Common myeloid progenitor, CD34-positive (primary cell): ENCODE measurements around the gene DLGAP4.
A peak's percentile ranks its signal among the peaks of the same experiment; 100 is the strongest.
"Not testable (repeated sequence)": the region's sequence is repeated elsewhere in the genome, so short reads cannot be mapped to it uniquely, and the experiment has no call there.

Source experiments
- CTCF ChIA-PET: fragments of 350-600 bp; sonication (Branson Sonifier 250); formaldehyde crosslinking; loops from one replicate; lab custom pipeline; 2021; ENCODE audit warnings: antibody characterized with exemption; lab: Charles Lee
- POLR2A ChIA-PET: fragments of 350-600 bp; sonication (Branson Sonifier 250); formaldehyde crosslinking; loops from one replicate; lab custom pipeline; 2021; ENCODE audit warnings: antibody characterized with exemption; lab: Charles Lee
- DNase-seq, 3 donors: peaks; one replicate each; pipeline versions ENCODE4 v3.0.0 to v3.0.0-alpha.2; 2013
- H3K27ac ChIP-seq, 2 experiments: 1 replicate in 1 of 2; 2 replicates in 1 of 2; pipeline ENCODE4 v1.7.0; 2013; ENCODE audit warnings: inconsistent platforms in 2 of 2, low read length in 2 of 2, mild to moderate bottlenecking in 2 of 2, low read depth in 1 of 2, moderate library complexity in 1 of 2; ENCODE audit not compliant: severe bottlenecking in 2 of 2, insufficient read depth in 1 of 2, poor library complexity in 1 of 2
- H3K27me3 ChIP-seq, 5 experiments: replicated peaks in 2 of 5; 1 replicate in 3 of 5; 2 replicates in 2 of 5; pipeline versions ENCODE4 v1.6.1 to v1.7.0; 2013; ENCODE audit warnings: low read length in 4 of 5, mild to moderate bottlenecking in 2 of 5, moderate library complexity in 2 of 5, inconsistent platforms in 1 of 5; ENCODE audit not compliant: insufficient read depth in 5 of 5, control insufficient read depth in 4 of 5
- H3K36me3 ChIP-seq, 4 experiments: 1 replicate in 2 of 4; 2 replicates in 2 of 4; pipeline versions ENCODE4 v1.6.1 to v1.7.0; 2013; ENCODE audit warnings: low read length in 3 of 4, control low read depth in 1 of 4, mild to moderate bottlenecking in 1 of 4; ENCODE audit not compliant: control insufficient read depth in 4 of 4, insufficient read depth in 4 of 4
- H3K4me1 ChIP-seq, 4 experiments: 1 replicate in 3 of 4; 2 replicates in 1 of 4; pipeline versions ENCODE4 v1.6.1 to v1.7.1; 2013; ENCODE audit warnings: low read length in 3 of 4, mild to moderate bottlenecking in 3 of 4, control low read depth in 1 of 4, inconsistent platforms in 1 of 4, moderate library complexity in 1 of 4; ENCODE audit not compliant: control insufficient read depth in 4 of 4, insufficient read depth in 4 of 4; ENCODE audit errors: control extremely low read depth in 1 of 4
- H3K4me3 ChIP-seq, 7 experiments: 1 replicate in 4 of 7; 2 replicates in 3 of 7; pipeline versions ENCODE4 v1.5.1 to v1.7.0; 2013; ENCODE audit warnings: mild to moderate bottlenecking in 7 of 7, low read length in 6 of 7, moderate library complexity in 6 of 7, inconsistent platforms in 2 of 7, low read depth in 2 of 7, control low read depth in 1 of 7; ENCODE audit not compliant: insufficient read depth in 4 of 7, control insufficient read depth in 1 of 7; ENCODE audit errors: extremely low read depth in 1 of 7
- H3K9me3 ChIP-seq, 5 experiments: 1 replicate in 4 of 5; 2 replicates in 1 of 5; pipeline versions ENCODE4 v1.6.1 to v1.7.1; 2013; ENCODE audit warnings: low read length in 4 of 5, mild to moderate bottlenecking in 2 of 5, inconsistent platforms in 1 of 5, low read depth in 1 of 5, moderate library complexity in 1 of 5; ENCODE audit not compliant: control insufficient read depth in 4 of 5, insufficient read depth in 2 of 5; ENCODE audit errors: control extremely low read depth in 1 of 5
- WGBS: methylation state at CpG from one replicate; pipeline ENCODE4 v1.1.5; 2013; ENCODE audit not compliant: insufficient coverage; 5-methylcytosine and 5-hydroxymethylcytosine counted together

The DLGAP4 gene

DNA sequence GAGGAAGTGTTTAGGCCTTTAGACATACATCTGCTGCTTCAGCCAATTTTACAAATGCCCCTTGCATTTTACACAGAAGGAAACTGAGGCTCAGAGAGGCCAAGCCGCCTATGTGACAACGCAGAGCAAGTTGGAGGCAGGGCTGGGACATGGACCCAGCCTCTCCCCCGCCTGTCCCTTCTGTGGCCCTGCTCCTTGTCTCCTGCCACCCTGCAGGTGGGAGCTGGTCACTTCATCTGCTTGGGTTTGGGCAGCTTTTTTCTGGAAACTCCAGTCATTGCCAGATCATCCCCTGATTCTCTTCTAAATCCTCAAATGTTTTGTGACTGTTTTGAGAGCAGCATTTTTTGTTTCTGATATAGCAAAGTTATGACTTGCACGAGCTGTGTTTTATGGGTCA is 68.9 kb downstream of the DLGAP4 start:
- CTCF ChIA-PET = interaction anchor here (0.7 to 1.0 kb wide), 3 partner anchors 11 to 71 kb away, joined by 3 read pairs; no protein-coding TSS in a partner anchor
- Histone ChIP-seq H3K36me3 (no peaks in the 10 kb centered on the region), H3K9me3 (no peaks in the 10 kb centered on the region), H3K27ac (no peak overlapping the region), H3K27me3 (peaks cover 0 to 33% (median 10%) of the 10 kb centered on the region in 5 experiments), H3K4me1 (peaks cover 0 to 3% (median 0%) of the 10 kb centered on the region in 4 experiments), H3K4me3 (no peak overlapping the region)
- POLR2A ChIA-PET = no interaction called here
- DNase-seq = no peak
- 92% methylated on average over 4 of the region's 4 CpGs for WGBS

DNA sequence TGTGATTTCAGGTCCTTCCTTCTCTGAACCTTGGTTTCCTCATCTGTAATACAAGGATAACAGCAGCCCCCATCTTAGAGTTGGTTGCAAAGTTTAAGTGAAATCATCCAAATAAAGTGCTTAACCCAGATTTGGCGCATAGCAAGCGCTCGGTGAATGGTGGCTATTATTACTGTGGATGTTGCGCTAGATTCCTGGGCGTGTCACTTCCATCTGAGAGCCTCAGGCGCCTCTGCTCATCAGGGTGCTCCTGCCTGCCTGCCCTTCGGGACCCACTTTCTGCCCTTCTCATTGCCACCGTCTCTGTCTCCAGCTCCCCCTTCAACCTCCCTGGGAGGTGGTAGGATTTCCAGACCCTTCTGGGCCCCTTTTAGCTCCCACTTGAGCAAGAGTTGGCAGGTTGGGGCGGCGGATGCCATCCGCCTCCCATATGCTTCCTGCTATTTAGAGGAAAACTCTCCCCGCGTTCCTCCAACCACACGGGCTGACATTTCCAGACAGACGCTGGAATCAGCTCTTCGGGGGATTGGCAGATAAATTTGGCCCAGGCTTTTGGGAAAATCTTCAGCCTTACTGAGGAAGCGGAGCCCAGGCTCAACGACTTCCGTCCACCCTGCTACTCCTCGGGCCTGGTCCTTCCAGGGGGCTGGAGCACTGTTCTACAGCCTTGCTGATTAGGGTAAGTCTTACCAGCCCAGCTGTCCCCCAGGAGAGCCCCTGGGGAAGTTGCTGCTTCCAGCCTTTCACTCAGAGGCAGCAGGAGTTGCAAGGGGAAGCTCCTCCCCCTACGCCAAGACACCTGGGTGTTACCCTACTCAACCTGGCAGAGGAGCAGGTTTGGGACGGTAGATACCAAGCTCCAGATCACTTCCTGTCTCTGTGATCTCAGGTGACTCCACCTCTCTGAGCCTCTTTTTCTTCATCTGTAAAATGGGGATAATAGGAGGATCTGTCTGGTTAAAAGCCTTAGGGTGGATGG is 71.5 kb downstream of the DLGAP4 start:
- no peak overlapping the region for H3K4me3 ChIP-seq
- CTCF ChIA-PET = interaction anchor here (1.7 kb wide), 1 partner anchor 18 kb away, joined by 4 read pairs; no protein-coding TSS in a partner anchor
- POLR2A ChIA-PET = no interaction called here
- no peaks in the 10 kb centered on the region for H3K36me3 ChIP-seq
- WGBS = 70% methylated on average over 20 of the region's 22 CpGs
- peaks cover 0 to 5% (median 0%) of the 10 kb centered on the region in 5 experiments for H3K9me3 ChIP-seq
- DNase-seq = no peak
- peaks cover 0 to 31% (median 10%) of the 10 kb centered on the region in 5 experiments for H3K27me3 ChIP-seq
- no peaks in the 10 kb centered on the region for H3K4me1 ChIP-seq
- H3K27ac ChIP-seq = no peak overlapping the region

DNA sequence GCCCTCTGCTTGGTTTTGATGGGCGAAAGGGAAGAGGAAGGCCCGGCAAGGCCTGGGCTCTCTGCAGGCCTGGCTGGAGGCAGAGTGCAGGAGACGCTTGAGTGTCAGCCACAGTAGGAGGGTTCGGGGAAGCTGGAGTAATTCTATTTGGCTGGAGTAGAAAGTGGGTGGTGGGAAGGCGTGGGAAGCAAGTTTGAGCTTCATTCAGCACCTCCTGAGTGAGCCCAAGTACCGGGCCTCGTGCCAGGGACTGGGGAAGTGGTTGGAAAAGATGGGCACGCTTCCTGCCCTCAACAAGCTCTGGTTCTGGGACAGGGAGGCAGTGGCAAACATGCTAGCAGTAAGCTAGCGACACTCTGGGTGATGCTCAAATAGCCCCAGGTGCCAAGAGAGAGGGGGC is 72.5 kb downstream of the DLGAP4 start:
- Histone ChIP-seq H3K4me3 (no peak overlapping the region), H3K4me1 (no peaks in the 10 kb centered on the region), H3K9me3 (peaks cover 0 to 5% (median 0%) of the 10 kb centered on the region in 5 experiments), H3K27me3 (peaks cover 0 to 29% (median 10%) of the 10 kb centered on the region in 5 experiments), H3K27ac (no peak overlapping the region), H3K36me3 (no peaks in the 10 kb centered on the region)
- POLR2A ChIA-PET = no interaction called here
- DNase-seq = no peak
- CTCF ChIA-PET = no interaction called here
- WGBS = 83% methylated on average over 7 of the region's 9 CpGs

DNA sequence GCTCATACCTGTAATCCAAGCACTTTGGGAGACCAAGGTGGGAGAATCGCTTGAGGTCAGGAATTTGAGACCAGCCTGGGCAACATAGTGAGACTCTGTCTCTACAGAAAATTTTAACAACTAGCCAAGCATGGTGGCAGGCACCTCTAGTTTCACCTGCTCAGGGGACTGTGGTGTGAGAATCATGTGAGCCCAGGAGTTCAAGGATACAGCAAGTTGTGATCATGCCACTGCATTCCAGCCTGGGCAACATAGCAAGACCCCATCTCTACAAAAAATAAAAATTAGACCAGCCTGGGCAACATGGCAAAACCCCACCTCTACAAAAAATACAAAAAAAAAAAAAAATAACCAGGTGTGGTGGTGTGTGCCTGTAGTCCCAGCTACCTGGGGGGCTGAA is 73.8 kb downstream of the DLGAP4 start:
- H3K9me3 ChIP-seq, H3K4me3 ChIP-seq, DNase-seq, H3K36me3 ChIP-seq, H3K27ac ChIP-seq, POLR2A ChIA-PET, H3K4me1 ChIP-seq: not testable (repeated sequence)
- CTCF ChIA-PET = interaction anchor here (1.7 kb wide), 1 partner anchor 10 kb away, joined by 3 read pairs; no protein-coding TSS in a partner anchor
- 86% methylated on average over 1 of the region's 1 CpG for WGBS
- H3K27me3 ChIP-seq = peaks cover 0 to 26% (median 10%) of the 10 kb centered on the region in 5 experiments

DNA sequence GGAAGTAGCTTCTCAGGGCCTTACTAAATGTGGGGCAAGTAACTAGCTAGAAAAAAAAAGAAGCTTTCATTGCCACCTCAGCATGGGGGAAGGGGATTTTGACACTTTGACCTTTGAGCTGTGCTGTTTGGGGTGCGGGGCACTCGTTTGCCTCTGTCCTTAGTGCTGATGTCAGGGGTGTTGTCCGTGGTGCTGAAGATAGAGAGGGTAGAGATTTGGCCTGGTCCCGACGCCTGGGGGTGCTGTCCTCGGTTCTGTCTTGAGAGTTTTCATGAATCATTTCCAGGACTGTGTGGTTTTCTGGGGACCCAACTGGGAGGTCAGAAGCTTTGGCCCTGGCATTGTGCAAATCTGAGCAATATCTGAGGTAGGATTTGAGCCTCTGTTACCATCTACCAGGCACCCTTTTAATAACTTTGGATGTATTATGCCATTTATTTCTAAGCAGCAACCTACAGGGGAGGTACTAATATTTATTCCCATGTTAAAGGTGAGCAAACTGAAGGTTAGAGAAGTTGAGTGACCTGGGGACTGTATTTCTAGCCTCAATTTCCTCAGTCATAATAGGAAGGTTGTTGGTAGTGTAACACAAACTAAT is 78.0 kb downstream of the DLGAP4 start:
- H3K9me3 ChIP-seq = peaks cover 0 to 5% (median 0%) of the 10 kb centered on the region in 5 experiments
- H3K36me3 ChIP-seq = no peaks in the 10 kb centered on the region
- DNase-seq = peak; percentile 59 to 86 (median 83)
- ChIA-PET CTCF (interaction anchor here (0.6 to 0.7 kb wide), 2 partner anchors 14 to 654 kb away, joined by 3 read pairs; no protein-coding TSS in a partner anchor), POLR2A (interaction anchor here (0.6 kb wide), 1 partner anchor 942 kb away, joined by 3 read pairs; no protein-coding TSS in a partner anchor)
- peaks cover 0 to 5% (median 2%) of the 10 kb centered on the region in 5 experiments for H3K27me3 ChIP-seq
- no CpG with 5 or more reads among the region's 6 CpGs for WGBS
- no peaks in the 10 kb centered on the region for H3K4me1 ChIP-seq
- no peak overlapping the region for H3K4me3 ChIP-seq
- no peak overlapping the region for H3K27ac ChIP-seq

DNA sequence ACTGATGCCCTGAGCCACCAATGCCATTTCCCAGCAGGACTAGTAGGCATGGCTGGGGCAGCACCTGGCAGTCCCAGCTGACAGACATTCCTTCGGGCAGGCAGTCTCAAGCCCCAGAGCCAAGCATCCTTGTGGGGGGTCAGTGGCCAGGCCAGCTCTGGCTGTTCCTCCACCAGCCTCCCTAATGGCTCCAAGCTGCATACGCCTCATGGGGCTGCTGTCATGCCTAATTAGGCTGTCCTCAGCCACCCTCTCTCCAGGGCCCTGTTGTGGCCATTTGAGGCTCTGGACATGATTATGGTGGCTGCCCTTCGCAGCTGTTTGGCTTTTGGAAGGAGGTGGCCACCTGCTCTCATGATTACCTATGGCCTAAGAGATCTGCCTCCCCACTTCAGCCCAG is 79.4 kb downstream of the DLGAP4 start:
- CTCF ChIA-PET = interaction anchor here (1.1 kb wide), 1 partner anchor 10 kb away, joined by 3 read pairs; no protein-coding TSS in a partner anchor

More for the DNA sequence above, 79.4 kb downstream of the DLGAP4 start:
- Histone ChIP-seq H3K4me3 (no peak overlapping the region), H3K36me3 (no peaks in the 10 kb centered on the region), H3K4me1 (no peaks in the 10 kb centered on the region), H3K9me3 (peaks cover 0 to 7% (median 0%) of the 10 kb centered on the region in 5 experiments), H3K27me3 (peaks cover 0 to 7% (median 2%) of the 10 kb centered on the region in 5 experiments), H3K27ac (no peak overlapping the region)
- POLR2A ChIA-PET = no interaction called here
- WGBS = 89% methylated on average over 2 of the region's 3 CpGs
- DNase-seq = no peak
